HK-2 (cell line): ENCODE measurements around the gene COL21A1.

Source experiments
- DNase-seq: peaks from one replicate; pipeline ENCODE4 v3.0.0-alpha.2; 2018; ENCODE audit not compliant: unreplicated experiment

Gene COL21A1

DNA sequence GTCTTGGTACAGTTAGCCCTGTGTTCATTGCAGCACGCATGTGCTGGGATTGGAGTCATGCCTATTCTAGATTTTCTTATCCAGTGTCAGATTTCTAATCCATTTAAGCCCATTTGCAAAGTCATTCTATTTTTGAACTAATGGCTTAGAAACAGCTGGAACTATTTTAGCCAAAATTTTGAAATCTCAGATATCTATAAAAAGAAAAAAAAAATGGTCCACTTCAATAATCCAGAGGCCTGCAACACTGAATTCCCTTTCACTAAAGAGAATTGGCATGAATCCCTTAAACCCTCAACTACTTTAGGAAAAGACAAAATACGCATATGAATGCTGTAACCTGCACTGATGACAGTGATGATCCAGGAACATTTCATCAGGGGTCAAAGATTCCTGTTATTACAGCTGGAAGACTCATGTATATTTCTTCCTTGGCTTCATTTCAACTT lies 1.5 kb downstream of the COL21A1 start:
- no peak for DNase-seq

GRCh38 chr6:56244528-56245253 lies 2.7 kb downstream of the COL21A1 start:
- no peak for DNase-seq

- DNase-seq: no peak
Measured at GRCh38 chr6:56244089-56244488, 3.3 kb downstream of the COL21A1 start.

DNA sequence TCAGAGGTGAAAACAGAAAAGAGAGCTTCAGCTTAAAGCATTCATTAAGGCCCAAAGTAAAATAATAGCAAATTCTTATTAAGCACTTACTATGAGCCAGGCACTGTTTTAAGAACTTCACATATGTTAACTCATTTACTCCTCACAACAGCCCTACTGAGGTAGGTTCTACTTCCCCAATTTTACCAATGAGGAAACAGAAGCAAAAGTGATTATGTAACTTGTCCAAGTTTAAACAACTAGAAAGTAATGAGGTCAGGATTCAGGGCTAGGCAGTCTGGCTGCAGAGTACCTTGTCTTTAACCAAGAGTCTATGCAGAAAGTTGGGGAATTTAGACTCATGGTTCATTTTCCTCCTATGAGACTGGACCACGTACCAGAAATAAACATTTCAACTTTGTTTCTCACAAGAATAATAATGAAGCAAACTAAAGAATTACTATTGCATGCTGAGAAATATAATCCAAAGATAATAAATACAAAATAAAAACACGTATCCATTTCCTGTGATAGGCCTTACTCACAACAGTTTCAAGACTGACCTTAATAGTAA lies 3.8 kb downstream of the COL21A1 start:
- no peak for DNase-seq

GRCh38 chr6:56242346-56242745 lies 5.0 kb downstream of the COL21A1 start:
- no peak for DNase-seq

- no peak for DNase-seq
Measured at GRCh38 chr6:56241124-56241802, 6.1 kb downstream of the COL21A1 start.

DNA sequence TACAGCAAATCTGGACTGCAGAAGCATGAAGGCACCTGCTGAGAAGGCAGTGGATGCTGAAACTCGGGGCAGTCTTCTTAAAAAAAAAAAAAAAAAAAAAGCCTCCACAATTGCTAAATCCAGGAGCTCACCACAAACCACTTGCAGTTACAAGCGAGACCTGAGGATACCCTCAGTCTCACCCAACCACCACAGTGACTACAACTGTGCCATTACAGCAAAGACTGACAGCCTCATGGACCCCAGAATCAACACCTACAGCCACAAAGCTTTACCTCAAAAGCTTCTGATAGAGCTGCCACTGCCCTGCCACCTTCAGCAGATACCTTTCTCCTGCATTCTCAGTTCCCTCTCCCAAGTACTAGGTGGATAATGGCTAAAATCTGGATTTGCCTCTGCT lies 9.0 kb downstream of the COL21A1 start:
- no peak for DNase-seq

DNA sequence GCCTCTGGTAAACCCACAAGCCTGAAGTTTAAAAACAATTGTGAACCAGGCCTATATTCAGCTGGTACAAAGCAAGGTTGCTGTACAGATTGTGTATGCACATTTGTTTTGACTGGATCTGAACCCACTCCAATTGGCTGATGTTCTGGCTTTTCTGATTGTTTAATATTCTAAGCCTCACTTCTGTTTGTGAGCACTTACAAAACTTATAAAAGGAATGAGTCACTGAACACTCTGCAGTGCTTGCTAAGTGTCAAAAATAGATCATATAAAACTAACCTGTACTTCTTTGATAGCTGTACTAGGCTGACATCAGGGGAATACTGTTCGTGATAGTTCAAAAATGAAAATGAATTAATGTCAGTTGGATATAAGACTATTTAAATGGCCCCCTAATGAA lies 12.1 kb downstream of the COL21A1 start:
- DNase-seq: no peak

DNA sequence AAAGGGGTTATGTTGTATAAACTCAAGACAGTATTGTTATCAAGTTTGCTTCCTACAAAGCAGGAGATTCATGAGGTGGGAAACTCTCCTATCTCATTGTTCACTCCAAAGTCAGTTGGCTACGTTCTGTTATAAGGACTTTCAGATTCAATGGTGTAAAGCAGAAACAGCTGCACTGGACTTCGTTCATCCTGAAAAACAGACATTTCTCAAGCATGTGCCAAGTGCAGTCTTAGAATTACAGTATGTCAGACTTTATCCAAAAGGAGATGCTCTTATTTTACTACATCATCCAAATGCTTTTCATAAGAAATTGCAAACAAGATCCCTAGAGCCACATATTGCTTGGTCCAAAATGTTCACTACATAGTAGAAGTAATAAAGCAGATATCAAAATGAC lies 14.9 kb downstream of the COL21A1 start:
- DNase-seq: no peak

DNA sequence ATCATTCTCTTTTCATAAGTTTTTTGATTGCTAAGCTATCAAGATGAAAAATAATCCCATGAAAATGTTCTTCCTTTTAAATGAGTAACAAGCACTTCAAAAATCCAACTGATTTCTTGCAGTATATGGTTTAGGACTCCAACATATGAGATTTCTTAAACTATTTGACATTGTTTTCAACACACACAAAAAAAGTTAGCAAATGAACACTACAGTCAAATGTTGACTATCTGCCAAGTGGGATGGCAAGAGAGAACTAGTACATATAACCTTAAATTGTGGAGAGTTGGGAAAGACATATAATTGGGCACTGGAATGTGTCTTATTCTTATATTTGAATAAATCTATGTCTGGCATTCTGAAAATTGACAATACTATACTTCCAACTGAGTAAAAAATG lies 15.6 kb downstream of the COL21A1 start:
- no peak for DNase-seq

DNA sequence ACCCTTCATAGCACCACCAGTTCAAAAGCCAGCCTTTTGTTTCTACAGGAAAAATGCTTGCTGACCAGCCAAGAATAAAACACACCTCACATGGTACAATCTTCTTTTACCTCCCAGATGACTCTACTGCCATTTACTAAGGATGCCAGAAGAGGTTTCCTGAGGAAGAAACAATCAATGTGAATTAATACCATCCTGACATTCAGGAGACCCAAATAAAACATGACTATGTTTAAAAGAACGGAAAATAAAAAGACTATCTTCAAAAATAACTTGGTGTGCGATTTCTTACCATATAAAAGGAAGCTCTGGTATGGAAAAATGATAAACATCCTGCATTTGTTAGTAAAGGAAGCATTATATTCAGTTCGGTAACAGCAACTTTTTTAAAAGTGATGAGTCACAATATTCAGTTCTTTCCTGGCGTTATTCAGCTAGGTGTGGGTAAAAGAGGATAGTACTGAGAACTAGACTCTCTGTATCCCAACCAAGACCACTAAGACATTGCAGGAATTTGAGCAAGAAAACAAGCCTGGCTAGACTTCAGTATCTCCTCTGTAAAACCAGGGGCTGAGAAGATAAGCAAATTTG lies 16.3 kb downstream of the COL21A1 start:
- no peak for DNase-seq

GRCh38 chr6:56227071-56227879 lies 20.1 kb downstream of the COL21A1 start:
- DNase-seq: no peak

DNA sequence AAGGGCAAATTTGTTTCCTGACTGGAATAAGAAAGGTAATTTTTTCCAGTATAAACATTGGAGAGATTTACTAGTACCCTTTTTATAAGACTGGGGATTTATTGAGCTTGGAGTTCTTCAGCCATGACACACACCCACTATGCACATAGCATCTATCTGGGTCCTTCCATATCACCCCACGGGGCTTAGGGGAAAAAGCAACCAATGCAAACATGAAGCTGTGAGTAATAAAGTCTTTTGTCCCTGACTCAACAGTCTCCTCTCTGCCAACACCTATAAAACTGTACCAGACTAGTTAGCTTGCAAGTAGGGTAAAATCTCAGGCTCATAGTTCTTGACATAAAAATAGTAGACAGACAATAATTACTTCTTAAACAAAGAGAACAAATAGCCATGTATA lies 23.4 kb downstream of the COL21A1 start:
- no peak for DNase-seq

GRCh38 chr6:56222499-56222898 lies 24.9 kb downstream of the COL21A1 start:
- no peak for DNase-seq

DNA sequence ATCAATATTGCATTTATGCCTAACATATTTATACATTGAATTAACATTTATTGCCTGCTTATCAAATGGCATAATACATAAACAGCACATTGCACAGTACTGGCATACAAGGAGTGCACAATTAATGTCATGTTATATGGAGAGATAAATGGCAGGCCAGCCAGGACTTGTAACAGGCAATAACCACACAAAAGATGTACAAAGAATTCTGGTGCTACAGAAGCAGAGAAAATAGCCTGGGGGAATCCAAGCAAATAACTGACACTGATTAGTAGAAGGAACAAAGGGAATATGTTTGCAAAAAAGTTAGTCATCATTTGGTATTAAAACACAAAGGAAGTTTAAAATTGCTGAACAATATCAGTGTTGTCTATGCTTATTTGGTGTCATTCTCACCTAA lies 27.3 kb downstream of the COL21A1 start:
- no peak for DNase-seq

GRCh38 chr6:56214703-56215101 lies 32.7 kb downstream of the COL21A1 start:
- no peak for DNase-seq

GRCh38 chr6:56214041-56214702 lies 33.2 kb downstream of the COL21A1 start:
- no peak for DNase-seq

- DNase-seq: no peak
Measured at GRCh38 chr6:56211724-56212123, 35.7 kb downstream of the COL21A1 start.

DNA sequence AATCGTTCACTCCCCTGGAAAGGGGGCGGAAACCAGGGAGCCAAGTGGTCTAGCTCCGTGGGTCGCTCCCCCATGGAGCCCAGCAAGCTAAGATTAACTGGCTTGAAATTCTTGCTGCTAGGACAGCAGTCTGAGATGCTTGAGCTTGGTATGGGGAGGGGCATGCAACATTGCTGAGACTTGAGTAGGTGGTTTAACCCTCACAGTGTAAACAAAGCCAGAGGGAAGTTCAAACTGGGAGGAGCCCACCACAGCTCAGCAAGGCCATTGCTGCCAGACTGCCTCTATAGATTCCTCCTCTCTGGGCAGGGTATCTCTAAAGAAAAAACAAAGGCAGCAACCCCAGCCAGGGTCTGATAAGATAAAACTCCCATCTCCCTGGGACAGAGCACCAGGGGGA lies 43.2 kb downstream of the COL21A1 start:
- no peak for DNase-seq

GRCh38 chr6:56199956-56200355 lies 47.4 kb downstream of the COL21A1 start:
- no peak for DNase-seq

- DNase-seq: no peak
Measured at GRCh38 chr6:56193846-56194245, 53.5 kb downstream of the COL21A1 start.
